HG03025 (cell line): Measurements from ENCODE around the gene PPM1M.

ENCODE experiments used
- ATAC-seq: cut with Tn5 transposase; IDR thresholded peaks from one replicate; pipeline ENCODE4 v1.9.1; 2021; ENCODE audit warnings: mild to moderate bottlenecking, moderate library complexity; ENCODE audit not compliant: unreplicated experiment, low FRiP score

The PPM1M gene

DNA sequence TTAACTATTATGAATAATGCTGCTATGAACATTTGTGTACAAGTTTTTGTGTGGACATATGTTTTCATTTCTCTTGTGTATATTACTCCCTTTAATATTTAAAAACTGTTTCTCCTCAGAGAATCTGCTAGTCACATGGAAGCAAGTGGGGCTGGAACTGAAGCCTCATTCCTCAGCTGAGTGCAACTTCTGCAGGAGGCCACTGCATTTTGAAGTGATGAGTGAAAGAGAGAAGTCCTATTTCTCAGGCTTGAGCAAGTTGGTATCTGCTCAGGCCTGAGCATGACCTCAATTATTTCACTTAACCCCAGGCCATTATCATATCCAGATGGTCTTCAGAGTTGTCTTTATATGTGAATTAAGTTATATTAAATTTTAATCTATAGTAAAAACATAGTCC, 31.7 kb upstream of the PPM1M start:
- ATAC-seq, result no peak

DNA sequence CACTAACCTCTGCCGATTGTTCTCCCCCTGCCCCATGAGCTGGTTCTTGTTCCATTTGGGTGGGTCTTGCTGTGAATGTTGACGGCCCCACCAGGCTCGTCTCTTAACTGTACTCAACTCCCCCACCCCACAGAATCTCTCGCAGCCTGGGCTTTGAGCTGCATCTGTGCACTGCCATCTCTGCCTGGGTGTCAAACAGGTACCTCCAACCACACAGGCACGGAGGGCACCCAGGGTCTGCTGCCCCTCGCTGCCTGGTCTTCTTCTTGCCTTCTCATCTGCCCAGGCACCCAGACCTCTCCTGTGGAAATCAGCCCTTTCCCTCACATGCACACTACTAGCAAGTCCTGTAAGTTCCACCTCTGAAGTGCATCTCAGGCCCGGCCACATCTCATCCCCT, 30.2 kb upstream of the PPM1M start:
- no peak for ATAC-seq

DNA sequence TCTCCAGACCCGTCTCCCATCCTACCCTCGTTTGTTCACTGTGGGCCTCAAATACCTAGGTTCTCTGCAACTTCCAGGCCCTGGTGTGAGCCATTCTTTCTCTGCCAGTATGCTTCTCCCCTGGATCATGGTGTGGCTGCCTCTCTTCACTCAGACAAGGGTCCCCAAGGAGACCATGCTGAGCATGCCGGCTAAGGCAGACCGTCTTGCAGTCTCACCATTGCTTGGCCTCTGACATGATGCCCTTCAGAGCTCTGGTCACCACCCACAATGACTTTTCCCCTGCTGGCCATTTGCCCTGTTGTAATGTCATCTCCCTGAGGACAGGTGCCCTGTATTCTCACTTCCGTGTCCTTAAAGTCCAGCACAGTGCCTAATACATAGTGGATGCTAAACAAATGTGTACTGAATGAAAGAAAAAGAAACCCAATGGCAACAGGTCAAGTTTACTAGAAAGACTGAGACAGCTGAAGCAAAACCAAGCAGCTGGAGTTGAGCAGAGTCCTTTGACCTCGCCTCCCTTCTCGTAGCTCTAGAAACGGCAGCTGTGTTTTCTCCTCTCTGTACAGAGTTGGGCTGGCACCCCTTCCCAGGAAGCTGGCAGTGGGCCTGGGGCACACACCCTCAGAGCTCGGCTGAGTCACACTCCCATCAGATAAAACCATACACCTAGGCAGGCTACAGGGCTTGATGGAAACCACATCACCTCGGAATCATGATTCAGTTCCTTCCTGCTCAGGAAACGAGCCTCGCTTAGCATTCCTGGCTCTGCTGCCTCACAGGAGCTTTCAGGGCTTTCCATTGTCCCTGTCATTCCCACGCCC, 28.8 kb upstream of the PPM1M start:
- ATAC-seq, result no peak

DNA sequence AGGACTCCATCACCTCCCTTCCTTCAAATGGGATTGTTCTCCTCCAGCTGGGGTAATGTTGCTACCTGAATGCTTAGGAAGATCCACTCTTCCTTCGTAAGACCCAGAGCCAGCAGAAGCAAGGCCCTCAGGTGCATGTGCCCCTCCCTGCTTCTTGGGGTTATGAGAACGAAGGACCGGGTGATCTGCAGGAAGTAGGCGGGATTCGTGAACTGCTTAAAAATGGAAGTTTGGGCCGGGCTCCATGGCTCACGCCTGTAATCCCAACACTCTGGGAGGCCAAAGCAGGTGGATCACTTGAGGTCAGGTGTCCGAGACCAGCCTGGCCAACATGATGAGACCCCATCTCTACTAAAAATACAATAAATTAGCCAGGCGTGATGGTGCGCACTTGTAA, 28.2 kb upstream of the PPM1M start:
- ATAC-seq, result no peak

DNA sequence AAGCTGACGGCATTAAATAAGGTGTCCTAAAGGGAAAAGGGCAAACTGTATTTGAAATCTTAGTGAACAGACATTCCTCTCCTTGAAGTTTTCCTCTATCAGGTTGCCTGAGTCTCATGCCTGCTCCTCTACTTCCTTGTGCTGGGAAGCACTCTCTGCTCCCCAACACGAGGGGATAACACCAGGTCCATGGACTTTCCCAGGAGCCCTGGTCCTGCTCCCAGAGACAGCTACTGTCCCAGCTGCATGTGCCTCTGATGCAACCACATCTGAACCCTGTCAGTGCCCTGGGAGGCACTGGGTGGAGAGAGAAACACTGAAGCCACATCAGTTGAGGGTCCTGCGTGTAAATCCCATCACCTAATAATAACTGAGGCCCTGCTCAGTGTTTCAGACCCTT, 27.5 kb upstream of the PPM1M start:
- no peak for ATAC-seq

DNA sequence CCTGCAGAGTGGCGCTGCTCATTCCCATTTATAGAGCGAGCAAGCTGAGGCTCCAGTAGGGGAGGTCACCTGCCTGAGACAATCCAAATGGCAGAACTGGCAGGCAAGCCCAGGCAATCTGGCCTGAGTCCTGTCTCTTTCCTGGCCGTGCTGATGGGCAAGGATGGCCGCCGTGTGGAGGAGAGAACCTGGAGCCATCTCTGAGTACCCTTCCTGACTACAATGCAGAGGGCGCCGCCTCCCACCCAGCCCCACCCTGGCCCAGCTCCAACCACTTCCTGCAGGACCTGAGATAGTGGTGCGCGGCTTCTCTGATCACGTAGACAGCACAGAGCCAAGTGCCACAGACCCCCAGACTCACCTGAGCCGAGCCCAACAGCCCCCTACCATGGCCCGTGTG, 27.1 kb upstream of the PPM1M start:
- no peak for ATAC-seq

DNA sequence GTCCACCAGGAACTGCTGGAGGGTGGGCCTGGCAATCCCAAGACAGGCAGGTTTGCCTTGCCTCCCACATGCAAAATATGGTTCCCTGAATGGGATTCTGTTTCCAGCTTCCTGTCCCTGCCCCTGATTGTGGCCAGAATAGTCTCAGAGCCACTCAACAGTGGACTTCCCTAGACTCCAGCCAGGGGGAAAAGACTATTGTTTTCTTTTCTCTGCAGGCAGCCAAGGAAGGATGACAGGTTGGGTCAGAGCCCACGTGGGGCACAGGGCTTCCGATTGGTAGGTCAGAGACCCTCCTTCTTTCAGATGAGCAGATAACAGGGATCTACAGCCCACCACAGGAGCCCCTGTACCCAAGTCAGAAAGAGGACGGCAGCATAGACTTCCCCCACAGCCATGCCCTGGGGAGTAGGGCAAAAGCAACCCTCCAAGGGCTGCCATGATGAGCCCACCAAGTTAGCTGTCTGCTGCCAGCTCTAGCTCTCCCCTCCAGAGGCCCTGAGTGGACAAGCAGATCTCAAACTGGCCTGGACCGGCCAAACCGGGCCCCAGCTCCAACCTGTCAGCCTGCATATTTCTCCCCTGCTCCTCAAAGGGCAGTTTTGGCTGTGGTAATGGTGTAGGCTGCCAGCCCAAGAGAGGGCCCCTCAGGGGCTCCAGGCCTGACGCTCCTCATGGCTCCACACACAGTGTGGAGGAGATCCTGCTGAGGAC, 26.5 kb upstream of the PPM1M start:
- ATAC-seq, result no peak

DNA sequence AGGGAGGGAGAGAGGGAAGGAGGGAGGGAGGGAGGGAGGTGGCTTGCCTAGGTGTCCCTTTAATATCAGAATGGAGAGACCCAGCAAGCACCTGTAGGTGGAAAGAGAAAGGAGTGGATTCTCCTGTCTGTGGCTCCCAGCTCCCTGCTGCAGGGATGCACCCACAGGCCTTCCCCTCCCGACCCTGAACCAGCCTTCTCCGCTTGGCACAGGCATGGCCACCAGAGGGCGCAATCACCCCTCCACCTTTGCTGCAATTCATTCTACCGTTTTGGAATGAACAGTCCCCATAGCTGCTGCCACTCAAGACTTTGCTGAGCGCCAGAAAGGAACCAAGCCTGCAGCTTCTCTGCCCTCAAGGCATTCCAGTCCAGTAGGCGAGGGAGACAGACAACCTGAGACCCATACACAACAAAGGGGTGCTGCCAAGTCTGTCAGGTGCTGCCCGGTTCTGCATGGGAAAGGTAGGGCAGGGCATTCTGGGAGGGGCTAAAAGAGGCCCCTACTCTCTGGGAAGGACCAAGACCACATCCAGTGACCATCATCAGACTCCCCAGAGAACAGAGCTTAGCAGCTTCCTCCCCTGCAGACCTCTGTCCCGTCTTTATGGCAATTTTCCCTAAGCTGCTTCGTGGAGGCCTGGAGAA, 25.1 kb upstream of the PPM1M start:
- no peak for ATAC-seq

DNA sequence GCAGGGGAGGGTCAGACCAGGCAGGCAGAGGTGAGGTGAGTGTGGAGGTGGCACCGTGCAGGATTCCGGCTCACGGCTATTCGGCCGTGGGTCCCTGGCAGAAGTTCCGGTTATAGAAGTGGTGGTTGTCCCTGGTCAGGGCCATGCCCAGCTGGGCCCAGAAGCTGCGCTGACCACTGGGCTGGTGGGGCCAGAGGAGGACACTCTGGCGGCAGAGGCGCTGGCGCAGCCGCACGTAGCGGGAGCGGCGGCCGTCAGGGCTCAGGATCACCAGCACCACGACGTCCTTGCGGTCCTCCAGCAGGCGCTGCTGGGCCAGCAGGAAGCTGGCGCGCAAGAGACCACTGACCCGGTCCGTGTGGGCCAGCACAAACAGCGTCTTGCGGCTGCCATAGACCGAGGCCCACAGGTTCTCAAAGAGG, 24.4 kb upstream of the PPM1M start:
- no peak for ATAC-seq

DNA sequence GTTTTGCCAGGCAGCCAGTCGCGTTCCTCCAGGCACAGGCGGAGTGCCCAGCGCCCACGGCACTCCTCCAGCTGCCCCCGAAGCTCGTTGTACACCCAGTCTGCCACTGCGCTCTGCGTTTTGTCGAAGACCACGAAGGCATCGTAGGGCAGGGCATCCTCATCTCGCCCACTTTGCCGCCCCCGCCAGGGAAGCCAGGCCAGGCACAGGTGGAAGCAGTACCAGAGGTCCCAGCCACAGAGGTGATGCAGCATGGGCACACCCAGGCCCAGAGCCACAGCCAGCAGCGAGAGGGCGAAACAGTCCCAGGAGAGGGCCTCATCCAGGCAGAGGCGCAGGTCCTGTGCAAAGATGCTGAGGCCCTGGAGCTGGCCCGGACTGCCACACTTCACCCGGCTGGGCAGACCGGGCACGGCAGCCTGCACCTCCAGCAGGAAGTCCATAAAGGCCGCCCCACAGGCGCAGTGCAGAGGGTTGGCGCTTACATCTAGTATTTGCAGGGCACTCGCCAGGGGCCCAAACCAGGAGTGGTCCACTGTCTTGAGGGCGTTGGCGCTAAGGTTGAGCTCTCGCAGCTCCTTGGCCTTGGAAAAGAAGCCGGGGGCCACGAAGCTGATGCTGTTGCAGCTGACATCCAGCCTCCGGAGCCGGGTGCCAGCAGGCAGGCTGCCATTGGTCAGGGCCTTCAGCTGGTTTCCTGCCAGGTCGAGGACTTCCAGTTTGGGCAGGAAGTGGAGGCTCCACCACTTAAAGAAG, 23.8 kb upstream of the PPM1M start:
- ATAC-seq, result no peak

DNA sequence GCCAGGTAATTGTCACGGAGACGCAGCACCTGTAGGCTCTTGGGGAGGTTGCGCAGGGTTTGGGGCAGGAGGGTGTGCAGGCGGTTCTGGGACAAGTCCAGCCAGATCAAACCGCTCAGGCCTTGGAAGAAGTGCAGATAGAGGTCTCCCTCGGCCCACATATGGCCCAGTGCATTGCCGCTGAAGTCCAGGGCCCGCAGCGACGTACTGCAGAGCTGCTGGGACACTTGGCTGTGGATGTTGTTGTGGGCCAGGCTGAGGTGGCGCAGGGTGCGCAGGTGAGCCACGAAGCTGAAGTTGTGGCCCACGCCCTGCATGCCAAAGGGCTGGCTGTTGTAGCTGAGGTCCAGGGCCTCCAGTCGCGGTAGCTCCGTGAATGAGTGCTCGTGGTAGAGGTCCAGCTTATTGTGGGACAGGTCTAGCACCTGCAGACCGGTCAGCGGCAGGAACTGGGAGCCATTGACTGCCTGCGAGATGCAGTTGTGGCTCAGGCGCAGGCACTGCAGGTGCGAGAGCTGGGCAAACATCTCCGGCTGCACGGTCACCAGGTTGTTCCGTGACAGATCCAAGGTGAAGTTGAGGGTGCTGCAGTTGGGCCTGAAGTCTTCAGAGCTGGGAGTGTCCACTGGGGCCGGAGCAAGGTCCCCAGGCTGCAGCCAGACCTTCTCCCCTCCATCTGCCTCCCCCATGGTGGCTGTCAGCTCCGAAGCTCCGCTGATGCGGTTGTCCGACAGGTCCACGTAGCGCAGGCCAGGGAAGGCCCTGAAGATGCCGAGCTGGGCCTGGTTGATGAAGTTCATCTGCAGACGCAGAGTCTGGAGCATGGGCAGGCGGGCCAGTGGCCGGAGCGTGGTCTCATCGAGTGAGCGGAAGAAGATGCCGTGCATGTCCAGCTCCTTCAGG, 23.0 kb upstream of the PPM1M start:
- no peak for ATAC-seq

DNA sequence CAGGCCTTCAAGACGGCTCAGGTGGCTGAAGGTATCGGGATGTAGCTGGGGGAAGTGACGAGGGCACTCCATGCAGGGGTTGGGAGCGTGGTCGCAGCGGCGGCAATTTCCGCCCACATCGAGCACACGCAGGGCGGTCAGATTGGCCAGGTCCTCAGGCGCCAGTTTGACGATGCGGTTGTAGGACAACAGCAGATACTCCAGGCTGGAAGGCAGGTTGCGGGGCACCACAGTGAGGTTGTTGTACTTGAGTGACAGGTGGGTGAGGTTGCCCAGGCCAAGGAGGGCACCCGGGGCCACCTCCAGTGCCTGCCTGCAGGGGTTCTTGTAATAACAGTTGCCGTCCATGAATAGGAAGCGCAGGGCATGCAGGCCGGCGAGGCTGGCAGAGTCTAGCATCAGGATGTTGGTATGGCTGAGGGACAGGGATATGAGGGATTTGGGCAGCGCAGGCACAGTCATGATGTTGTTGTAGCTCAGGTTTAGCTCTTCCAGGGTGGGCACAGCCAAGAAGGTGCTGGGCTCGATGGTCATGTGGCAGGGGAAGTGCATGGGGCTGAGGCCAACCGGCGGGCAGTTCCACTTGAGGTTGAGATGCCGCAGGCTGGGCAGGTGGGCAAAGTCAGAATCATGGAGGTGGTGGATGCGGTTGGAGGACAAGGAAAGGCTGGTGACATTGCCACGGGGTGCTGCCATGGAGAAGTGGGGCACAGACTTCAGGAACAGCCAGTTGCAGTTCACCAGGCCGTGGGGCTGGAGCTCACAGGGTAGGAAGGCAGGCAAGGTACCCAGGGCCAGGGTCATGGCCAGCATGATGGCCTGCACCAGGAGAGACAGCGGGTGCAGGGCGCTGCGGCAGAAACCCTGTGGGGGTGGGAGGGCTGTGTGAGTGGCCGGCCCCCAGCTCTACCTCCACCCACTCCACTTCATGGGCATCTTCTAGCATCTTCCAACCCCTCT, 21.8 kb upstream of the PPM1M start:
- no peak for ATAC-seq

DNA sequence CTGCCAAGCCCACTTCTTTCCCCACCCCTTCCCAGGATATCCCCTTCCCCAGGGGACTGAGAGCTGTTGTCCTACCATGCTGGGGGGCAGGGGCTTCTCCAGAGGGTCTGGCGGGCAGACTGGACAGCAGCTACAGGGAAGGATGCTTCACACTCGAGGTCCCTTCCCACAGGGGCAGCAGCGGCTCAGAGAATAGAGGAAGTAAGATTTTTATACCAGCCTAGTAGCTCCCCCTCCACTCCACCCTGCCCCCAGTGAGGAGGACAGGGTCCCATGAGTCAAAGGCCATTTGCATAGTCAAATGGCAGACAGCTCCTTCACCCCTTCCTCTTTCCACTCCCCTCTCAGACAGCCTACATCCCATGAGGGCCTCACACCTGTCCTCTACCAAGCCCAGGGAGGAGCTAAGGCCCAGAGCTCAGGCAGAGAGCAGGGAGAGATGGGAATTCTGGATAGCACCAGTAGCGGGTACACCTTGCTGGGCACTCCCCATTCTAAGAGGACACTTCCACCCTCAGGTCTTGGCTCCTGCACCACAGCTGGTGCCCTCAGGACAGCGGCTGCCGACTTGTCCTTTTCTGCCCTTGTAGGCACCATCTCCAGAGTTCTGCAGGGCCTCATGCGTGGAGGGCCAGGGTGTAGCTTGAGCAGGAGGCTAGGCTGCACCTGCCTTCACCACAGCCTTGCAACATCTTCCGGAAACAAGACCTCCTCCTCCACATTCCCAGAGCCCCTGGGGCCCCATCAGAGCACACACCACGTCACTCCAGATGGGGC, 19.9 kb upstream of the PPM1M start, which contains the start of gene TLR9:
Gene TLR9, minus strand, starts transcription at position 194 of the 777 bp plus-strand sequence. Its CDS starts 116 bp downstream, at position 78.
- ATAC-seq, result peak; percentile 70

DNA sequence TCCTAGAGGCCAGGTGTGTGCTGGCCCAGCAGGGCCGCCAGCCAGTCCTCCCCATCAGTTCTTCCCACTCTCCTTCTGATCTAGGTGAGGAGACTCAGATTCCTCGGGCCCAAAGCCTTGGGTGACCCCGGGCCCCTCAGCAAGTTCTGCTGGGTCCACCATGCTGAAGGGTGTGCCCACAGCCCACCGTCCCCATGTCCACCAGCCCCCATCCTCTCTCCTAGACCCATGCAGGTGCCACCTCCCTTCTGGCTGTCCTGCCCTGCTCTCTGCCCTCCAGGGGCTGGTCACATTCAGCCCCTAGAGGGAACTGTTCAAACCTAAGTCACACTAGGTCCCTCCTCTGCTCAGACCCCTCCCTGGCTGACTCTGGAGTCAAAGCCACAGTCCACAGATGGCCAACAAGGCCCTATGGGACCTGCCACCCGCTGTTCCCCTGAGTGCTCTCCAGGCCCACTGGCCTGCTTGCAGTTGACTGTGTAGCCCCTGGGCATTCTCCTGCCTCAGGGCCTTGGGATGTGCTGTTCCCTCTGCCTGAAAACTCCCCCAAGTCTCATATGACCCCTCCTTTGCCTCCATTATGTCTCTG, 19.2 kb upstream of the PPM1M start:
- ATAC-seq, result no peak

DNA sequence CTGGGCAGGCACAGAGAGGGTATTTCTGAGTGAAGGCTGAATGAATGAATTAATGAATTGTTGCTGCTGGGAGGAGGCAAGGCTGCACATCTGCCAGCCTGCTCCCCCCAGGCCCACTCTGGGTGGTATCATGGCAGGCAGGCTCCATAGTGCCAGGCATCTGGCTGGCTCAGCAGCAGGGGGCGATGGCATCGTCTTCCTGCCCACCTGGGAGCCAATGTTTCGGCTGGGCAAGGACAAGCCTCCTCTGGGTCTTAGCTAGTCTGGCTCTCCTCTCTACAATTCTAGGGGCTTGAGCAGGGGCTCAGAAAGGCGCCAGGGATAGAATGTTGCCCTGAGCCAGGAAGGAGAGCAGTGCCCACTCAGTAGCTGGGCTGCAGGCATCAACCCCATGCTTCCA, 18.4 kb upstream of the PPM1M start:
- ATAC-seq, result no peak

DNA sequence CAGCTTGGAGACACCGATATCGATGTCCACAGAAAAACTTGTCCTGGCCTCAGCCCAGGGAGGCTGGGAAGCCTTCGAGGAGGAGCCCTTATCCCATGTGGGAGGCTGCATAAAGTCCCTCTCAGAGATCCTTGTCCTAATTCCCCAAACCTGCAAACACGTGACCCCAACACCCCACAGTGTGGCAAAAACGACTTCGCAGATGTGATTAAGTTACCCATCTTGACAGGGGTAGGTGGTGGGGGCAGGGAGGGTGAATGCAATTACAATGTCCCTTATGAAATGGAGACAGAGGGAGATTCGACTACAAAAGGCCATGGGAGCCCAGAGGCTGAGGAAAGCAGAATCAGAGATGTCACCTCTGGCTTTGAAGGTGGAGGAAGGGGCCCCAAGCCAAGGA, 17.8 kb upstream of the PPM1M start:
- no peak for ATAC-seq

DNA sequence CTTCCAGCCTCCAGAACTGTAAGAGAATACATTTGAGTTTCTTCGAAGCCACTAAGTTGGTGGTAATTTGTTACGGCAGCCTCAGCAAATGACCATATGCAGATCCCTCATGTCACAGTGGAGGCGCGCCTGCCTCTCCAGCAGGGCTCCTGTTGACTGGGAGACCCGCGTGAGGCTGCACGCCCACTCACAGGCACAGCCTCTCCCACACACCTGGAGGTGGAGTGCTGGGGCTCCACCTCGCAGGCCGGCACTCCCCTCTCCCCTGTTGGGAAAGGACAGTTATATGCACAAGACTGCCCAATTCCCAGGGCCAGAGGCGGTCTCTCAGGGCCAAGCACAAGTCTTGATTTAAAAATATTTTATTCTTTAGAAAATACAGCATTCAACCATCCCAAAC, 17.3 kb upstream of the PPM1M start:
- no peak for ATAC-seq
